HL-60 (cell line): ENCODE data around the gene TPTE2.

Experiments
- DNase-seq, 2 experiments: peaks; one replicate each; pipeline ENCODE4 v3.0.0-alpha.2; 2010 to 2020; ENCODE audit warnings: low read depth in 1 of 2, low spot score in 1 of 2
- H3K27ac ChIP-seq: fragments of 250-450 bp; sonication (Bioruptor Pico); replicated peaks from 2 replicates; pipeline ENCODE4 v1.5.1; 2020; ENCODE audit warnings: mild to moderate bottlenecking, moderate library complexity
- H3K27me3 ChIP-seq: fragments of 250-450 bp; sonication (Bioruptor Pico); 2 replicates; pipeline ENCODE4 v1.5.1; 2021; ENCODE audit warnings: mild to moderate bottlenecking, moderate library complexity; ENCODE audit not compliant: insufficient read depth, poor library complexity, severe bottlenecking
- H3K4me3 ChIP-seq: replicated peaks from 2 replicates; pipeline ENCODE4 v1.5.1; 2011; ENCODE audit warnings: mild to moderate bottlenecking, control low read depth, low read length; ENCODE audit not compliant: insufficient read depth
- GABPA ChIP-seq: IDR thresholded peaks from 2 replicates; pipeline ENCODE4 v1.6.1; 2012; ENCODE audit warnings: low read depth
- POLR2AphosphoS5 ChIP-seq: IDR thresholded peaks from 2 replicates; pipeline ENCODE4 v1.6.1; 2012; ENCODE audit warnings: low read depth
- SPI1 ChIP-seq: IDR thresholded peaks from 2 replicates; pipeline ENCODE4 v1.6.1; 2012; ENCODE audit warnings: low read depth, mild to moderate bottlenecking, borderline replicate concordance
- TF ChIP-seq, protein P1 (sequence below): IDR thresholded peaks from 2 replicates; pipeline ENCODE4 v1.6.1; 2012; ENCODE audit warnings: low read depth; ENCODE audit not compliant: insufficient replicate concordance
- TF ChIP-seq, protein P2 (sequence below): IDR thresholded peaks from one replicate; pipeline ENCODE4 v1.5.1; 2011; ENCODE audit warnings: low read length, control low read depth, inconsistent platforms; ENCODE audit not compliant: insufficient read depth

TPTE2 gene

DNA sequence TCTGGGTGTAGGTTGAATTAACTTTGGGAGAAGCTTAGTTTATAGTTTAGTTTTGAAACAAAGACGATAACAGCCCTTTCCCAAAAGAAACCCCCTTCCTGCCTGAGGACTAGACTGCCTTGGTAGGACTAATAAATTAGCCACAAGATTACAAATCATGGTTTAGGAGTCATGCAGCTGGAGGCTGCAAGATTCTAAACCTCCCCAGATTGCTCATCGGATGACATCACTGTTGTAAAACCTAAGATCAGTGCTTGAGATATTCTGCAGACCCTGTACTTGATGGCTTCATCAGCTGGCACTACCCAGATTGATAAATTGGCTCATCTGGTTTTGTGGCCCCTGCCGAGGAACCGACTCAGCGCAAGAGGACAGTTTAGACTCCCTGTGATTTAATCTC, 36.2 kb upstream of the TPTE2 start:
- no peak for DNase-seq
- TF ChIP-seq, protein P1, sequence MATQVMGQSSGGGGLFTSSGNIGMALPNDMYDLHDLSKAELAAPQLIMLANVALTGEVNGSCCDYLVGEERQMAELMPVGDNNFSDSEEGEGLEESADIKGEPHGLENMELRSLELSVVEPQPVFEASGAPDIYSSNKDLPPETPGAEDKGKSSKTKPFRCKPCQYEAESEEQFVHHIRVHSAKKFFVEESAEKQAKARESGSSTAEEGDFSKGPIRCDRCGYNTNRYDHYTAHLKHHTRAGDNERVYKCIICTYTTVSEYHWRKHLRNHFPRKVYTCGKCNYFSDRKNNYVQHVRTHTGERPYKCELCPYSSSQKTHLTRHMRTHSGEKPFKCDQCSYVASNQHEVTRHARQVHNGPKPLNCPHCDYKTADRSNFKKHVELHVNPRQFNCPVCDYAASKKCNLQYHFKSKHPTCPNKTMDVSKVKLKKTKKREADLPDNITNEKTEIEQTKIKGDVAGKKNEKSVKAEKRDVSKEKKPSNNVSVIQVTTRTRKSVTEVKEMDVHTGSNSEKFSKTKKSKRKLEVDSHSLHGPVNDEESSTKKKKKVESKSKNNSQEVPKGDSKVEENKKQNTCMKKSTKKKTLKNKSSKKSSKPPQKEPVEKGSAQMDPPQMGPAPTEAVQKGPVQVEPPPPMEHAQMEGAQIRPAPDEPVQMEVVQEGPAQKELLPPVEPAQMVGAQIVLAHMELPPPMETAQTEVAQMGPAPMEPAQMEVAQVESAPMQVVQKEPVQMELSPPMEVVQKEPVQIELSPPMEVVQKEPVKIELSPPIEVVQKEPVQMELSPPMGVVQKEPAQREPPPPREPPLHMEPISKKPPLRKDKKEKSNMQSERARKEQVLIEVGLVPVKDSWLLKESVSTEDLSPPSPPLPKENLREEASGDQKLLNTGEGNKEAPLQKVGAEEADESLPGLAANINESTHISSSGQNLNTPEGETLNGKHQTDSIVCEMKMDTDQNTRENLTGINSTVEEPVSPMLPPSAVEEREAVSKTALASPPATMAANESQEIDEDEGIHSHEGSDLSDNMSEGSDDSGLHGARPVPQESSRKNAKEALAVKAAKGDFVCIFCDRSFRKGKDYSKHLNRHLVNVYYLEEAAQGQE, result no peak
- TF ChIP-seq, protein P2, sequence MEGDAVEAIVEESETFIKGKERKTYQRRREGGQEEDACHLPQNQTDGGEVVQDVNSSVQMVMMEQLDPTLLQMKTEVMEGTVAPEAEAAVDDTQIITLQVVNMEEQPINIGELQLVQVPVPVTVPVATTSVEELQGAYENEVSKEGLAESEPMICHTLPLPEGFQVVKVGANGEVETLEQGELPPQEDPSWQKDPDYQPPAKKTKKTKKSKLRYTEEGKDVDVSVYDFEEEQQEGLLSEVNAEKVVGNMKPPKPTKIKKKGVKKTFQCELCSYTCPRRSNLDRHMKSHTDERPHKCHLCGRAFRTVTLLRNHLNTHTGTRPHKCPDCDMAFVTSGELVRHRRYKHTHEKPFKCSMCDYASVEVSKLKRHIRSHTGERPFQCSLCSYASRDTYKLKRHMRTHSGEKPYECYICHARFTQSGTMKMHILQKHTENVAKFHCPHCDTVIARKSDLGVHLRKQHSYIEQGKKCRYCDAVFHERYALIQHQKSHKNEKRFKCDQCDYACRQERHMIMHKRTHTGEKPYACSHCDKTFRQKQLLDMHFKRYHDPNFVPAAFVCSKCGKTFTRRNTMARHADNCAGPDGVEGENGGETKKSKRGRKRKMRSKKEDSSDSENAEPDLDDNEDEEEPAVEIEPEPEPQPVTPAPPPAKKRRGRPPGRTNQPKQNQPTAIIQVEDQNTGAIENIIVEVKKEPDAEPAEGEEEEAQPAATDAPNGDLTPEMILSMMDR, result no peak
- TF ChIP-seq GABPA, result no peak
- no peak for TF ChIP-seq SPI1
- TF ChIP-seq POLR2AphosphoS5, result no peak
- Histone ChIP-seq H3K27ac (no peak overlapping the region), H3K27me3 (no peaks in the 10 kb centered on the region), H3K4me3 (no peak overlapping the region)

DNA sequence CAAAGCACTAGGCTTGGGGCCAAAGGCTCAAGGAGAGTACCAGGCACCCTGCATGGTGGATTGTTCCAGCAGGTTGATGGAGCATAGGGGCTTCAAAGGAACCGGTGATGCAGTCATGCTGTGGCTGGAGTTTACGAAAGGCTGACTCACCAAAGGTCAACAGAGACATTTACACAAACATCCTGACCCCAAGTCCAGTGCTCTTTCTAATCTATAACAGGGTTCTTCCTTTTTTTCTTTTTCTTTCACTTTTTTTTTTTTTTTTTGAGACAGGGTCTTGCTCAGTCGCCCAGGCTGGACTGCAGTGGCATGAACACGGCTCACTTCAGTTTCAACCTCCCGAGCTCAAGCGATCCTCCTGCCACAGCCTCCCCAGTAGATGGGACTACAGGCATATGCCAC, 35.6 kb upstream of the TPTE2 start:
- DNase-seq, result no peak
- TF ChIP-seq SPI1 (no peak), POLR2AphosphoS5 (no peak), GABPA (no peak)
- TF ChIP-seq, protein P1, result no peak
- TF ChIP-seq, protein P2, result no peak
- Histone ChIP-seq H3K27me3 (no peaks in the 10 kb centered on the region), H3K4me3 (no peak overlapping the region), H3K27ac (no peak overlapping the region)

DNA sequence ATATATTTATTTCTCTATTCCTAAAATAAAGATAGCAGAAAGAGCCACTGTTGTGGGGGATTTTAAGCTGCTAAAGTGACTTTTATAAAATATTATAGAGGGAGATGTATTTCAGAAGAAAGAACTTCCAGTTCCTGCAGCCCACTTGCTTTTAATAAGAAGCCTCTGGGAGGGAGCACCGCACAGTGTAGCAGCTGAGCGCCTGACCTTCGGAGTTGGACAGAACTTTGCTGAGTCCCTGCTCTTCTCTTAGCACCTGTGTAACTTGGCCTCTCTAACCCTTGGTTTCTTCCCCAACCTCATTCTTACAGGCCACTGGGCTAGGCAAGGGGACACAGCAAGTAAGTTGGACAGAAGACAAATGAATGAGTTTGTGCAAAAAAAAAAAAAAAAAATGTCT, 34.8 kb upstream of the TPTE2 start:
- Histone ChIP-seq H3K27me3 (no peaks in the 10 kb centered on the region), H3K4me3 (no peak overlapping the region), H3K27ac (no peak overlapping the region)
- DNase-seq, result no peak
- no peak for TF ChIP-seq POLR2AphosphoS5
- TF ChIP-seq SPI1, result no peak
- TF ChIP-seq, protein P2, result no peak
- no peak for TF ChIP-seq GABPA
- TF ChIP-seq, protein P1, result no peak
